ENCODE data around the gene ZNF678. TPM values are rescaled to one million over a fixed set of nuclear protein-coding genes. Genes with fewer than 3 reads are reported as not detected.
"Not testable (repeated sequence)": the region's sequence is repeated elsewhere in the genome, so short reads cannot be mapped to it uniquely, and the experiment has no call there.

Gene ZNF678
- total RNA-seq, 1 donor from 2014 or later: 4.7 TPM

DNA sequence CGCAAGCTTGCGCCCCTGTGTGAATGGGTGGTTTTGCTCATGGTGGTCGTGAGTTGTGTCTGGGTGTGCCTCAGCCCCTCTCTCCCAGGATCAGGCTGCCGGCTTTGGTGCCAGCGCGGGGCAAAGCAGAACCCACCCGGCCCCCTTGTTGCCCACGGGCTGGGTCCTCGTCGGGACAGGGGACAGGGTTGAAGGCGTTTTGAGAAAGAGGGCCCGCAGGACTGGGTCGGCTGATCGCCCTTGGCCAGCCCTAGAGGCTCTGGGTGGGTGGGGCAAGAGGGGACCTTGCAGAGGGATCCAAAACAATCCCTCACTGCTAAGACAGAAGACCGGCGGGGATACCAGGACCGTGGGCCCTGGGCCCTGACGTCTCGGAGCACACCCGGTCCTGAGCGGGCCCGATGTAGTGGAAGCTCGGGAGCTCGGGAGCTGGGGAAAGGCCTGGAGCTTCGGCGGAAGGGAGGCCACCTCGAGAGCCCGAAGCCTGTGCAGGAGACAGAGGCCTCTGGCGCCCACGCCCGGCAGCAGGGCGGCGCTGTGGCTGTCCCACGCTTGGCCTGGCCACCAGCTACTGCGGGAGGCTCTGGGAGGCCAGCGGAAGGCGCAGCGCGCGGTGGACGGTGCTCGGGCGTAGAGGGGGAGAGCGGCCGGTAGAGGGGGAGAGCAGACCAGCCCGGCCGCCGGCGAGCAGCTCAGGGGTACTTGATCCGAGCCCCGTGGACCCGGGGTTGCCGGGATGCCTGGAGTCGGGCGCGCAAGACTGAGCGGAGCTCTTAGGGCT, 2.8 kb upstream of the ZNF678 start:
- Mint-ChIP-seq H3K4me3 (no peak overlapping the region), H3K9me3 (peaks cover 6% of the 10 kb centered on the region), H3K27me3 (peaks cover 34% of the 10 kb centered on the region), H3K4me1 (peaks cover 14% of the 10 kb centered on the region), H3K36me3 (ENCODE audit: low read depth) (peaks cover 15% of the 10 kb centered on the region), H3K27ac (no peak overlapping the region)
- DNase-seq: no peak
- intact Hi-C loops (cut with micrococcal nuclease): no loop called here

DNA sequence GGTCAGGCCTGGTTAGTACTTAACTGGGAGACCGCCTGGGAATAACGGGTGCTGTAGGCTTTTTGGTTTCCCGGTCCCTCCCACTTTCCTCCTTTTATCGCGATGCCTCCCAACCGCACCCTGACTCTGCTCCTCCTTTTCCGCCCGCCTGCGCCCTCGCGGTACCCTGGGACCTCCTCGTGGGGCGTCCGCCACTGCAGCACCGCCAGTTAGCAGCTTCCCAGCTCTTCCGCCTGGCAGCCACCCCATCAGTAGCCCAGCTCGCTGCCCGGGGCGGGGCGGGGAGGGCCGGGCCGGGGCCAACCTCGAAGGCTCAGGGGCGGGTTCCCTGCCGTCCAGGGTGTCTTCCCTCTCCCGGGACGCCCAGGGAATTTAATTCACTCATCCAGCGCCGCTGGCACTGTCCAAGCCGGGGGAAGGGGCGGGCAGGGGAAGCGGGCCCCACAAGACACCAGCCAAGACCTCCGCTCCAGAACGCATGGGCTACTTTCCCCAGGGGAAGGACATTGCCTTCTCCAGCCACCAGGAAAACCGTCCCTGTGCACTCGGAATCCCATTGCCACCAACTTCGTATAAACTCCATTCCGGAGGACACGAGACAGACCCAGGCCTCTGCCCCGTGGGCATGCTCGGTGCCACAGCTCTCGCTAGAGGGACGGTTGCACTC, 2.0 kb upstream of the ZNF678 start:
- no peak overlapping the region for H3K4me3 Mint-ChIP-seq
- intact Hi-C loops (cut with micrococcal nuclease): no loop called here
- no peak for DNase-seq
- H3K9me3 Mint-ChIP-seq: peaks cover 6% of the 10 kb centered on the region
- H3K36me3 Mint-ChIP-seq (ENCODE audit: low read depth): peaks cover 15% of the 10 kb centered on the region
- no peak overlapping the region for H3K27ac Mint-ChIP-seq
- H3K27me3 Mint-ChIP-seq: peaks cover 34% of the 10 kb centered on the region
- peaks cover 14% of the 10 kb centered on the region for H3K4me1 Mint-ChIP-seq

DNA sequence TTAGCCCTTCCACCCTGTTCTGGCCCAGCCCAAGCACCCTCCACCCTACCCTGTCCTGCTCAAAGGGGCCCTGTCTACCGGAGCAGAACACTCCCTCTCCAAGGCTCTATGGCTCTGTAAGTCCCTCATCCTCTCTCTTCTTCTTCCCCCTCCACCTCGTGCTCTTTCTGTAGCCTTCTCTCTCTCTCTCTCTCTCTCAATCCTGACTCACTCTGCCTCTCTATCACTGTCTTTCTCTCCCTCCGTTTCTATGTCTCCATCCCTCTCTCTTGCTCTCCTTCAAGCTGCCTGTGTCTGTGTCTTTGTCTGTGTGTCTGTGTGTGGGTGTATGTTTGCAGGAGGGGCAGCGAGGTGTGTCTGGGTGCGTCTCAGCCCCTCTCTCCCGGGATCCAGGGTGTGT, 1.3 kb upstream of the ZNF678 start:
- intact Hi-C loops (cut with micrococcal nuclease): no loop called here
- no peak for DNase-seq
- no peak overlapping the region for H3K27ac Mint-ChIP-seq
- H3K36me3 Mint-ChIP-seq (ENCODE audit: low read depth): peaks cover 15% of the 10 kb centered on the region
- H3K4me1 Mint-ChIP-seq: peaks cover 14% of the 10 kb centered on the region
- H3K9me3 Mint-ChIP-seq: peaks cover 6% of the 10 kb centered on the region
- peaks cover 31% of the 10 kb centered on the region for H3K27me3 Mint-ChIP-seq
- H3K4me3 Mint-ChIP-seq: no peak overlapping the region

DNA sequence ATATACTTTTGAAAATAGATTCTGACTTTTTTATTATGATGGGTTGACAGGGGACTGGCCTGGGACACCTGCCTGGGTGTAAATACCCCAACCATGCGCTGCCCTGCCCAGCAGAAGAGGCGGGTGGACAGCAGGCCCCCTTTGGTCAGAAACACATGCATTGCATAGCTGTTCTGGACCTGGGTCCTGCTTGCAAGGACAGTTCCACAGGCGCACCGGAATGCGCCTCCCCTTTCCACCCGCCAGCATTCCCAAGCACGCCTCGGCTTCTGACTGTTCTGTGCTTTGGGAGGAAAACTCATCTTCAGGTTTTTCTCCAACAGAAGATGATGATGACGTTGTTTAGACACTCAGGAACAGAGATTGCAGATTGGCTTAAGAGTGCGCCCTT, 428 bp upstream of the ZNF678 start:
- no peak overlapping the region for H3K27ac Mint-ChIP-seq

DNA sequence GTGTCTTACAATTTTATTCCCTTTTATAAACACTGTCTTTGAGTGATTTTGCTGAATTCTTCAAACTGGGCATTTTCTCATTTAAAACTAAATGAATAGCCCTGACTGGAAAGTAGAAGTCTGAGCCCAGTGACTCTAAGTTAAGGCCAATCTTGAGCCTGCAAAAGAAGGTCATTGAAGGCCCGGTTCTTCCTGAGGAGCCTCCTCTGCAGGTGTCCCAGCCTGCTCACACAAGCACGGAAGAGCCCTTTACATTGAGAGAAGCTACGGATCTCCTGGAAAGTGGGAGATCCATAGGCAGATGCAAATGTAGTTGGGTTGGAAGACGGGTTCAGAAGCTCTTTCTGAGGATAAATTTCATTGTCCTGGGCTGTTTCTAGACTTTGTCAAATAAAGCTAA, 3.9 kb downstream of the ZNF678 start:
- Mint-ChIP-seq H3K4me3 (no peak overlapping the region), H3K27ac (no peak overlapping the region), H3K27me3 (peaks cover under 1% of the 10 kb centered on the region), H3K36me3 (ENCODE audit: low read depth) (peaks cover 6% of the 10 kb centered on the region), H3K9me3 (peaks cover 5% of the 10 kb centered on the region), H3K4me1 (peaks cover 12% of the 10 kb centered on the region)
- no peak for DNase-seq
- intact Hi-C loops (cut with micrococcal nuclease): no loop called here

More for the DNA sequence above, 428 bp upstream of the ZNF678 start:
- Mint-ChIP-seq H3K9me3 (peaks cover 6% of the 10 kb centered on the region), H3K36me3 (ENCODE audit: low read depth) (peaks cover 15% of the 10 kb centered on the region), H3K4me1 (peaks cover 14% of the 10 kb centered on the region), H3K4me3 (peak overlapping the region; percentile 95), H3K27me3 (peaks cover 29% of the 10 kb centered on the region)
- DNase-seq: no peak
- intact Hi-C loops (cut with micrococcal nuclease): loop anchor here (1.0 kb wide), 2 partner anchors 21 to 165 kb away; no protein-coding TSS in a partner anchor

DNA sequence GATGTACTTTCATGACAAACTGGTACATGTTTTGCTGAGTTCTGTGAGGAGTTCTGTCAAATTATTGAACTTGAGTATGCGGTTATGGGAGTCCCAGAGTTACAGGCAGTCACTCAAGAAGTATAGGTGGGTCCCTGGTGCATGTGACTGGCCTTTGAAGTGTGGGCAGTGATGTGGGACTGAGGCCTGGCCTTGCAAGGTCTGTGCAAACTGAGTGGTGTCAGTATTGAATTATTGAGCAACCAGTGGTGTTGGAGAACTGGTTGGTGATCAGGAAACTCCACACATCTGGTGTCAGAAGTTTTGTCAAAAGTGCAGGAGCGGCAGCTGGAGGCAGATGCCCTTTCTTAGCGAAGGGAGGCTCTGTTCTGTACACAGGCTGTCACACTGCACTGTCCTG, 5.2 kb downstream of the ZNF678 start:
- DNase-seq: no peak
- no peak overlapping the region for H3K27ac Mint-ChIP-seq
- H3K4me3 Mint-ChIP-seq: no peak overlapping the region
- H3K36me3 Mint-ChIP-seq (ENCODE audit: low read depth): peaks cover 6% of the 10 kb centered on the region
- H3K4me1 Mint-ChIP-seq: peaks cover 8% of the 10 kb centered on the region
- intact Hi-C loops (cut with micrococcal nuclease): no loop called here
- no peaks in the 10 kb centered on the region for H3K27me3 Mint-ChIP-seq
- peaks cover 9% of the 10 kb centered on the region for H3K9me3 Mint-ChIP-seq

DNA sequence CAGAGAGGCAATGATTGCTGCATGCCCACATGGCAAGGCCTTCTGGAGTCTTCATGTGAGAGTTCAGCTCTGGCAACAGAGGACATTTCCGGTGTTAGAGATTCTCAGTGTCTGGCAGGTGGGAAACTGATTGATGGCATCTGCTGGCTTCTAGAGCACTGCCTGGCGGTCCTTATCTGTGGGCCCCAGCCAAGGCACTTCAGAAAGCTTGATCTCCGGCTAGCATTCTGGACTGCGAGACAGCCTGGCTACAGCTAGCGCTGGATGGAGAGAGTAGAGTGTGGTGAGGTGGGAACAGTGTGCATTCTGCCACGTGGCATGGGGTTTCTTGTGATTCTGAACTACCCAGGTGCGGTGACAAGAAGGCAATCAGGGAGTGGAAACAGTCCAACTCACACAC, 9.4 kb downstream of the ZNF678 start:
- H3K27ac Mint-ChIP-seq: no peak overlapping the region
- H3K9me3 Mint-ChIP-seq: peaks cover 34% of the 10 kb centered on the region
- H3K27me3 Mint-ChIP-seq: no peaks in the 10 kb centered on the region
- intact Hi-C loops (cut with micrococcal nuclease): no loop called here
- H3K4me1 Mint-ChIP-seq: no peaks in the 10 kb centered on the region
- DNase-seq: no peak
- peaks cover 2% of the 10 kb centered on the region for H3K36me3 Mint-ChIP-seq (ENCODE audit: low read depth)
- H3K4me3 Mint-ChIP-seq: no peak overlapping the region

DNA sequence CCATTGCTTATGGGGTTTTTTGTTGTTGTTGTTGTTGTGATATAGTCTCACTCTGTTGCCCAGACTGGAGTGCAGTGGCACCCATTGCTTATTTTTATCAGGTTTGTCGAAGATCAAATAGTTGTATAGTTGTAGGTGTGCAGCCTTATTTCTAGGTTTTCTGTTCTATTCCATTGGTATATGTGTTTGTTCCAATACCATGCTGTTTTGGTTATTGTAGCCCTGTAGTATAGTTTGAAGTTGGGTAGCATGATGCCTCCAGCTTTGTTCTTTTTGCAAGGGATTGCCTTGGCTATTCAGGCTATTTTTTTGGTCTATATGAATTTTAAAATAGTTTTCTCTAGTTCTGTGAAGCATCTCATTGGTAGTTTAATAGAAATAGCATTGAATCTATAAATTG, 11.6 kb downstream of the ZNF678 start:
- Mint-ChIP-seq H3K9me3 (peaks cover 48% of the 10 kb centered on the region), H3K27ac (no peak overlapping the region), H3K27me3 (no peaks in the 10 kb centered on the region), H3K36me3 (ENCODE audit: low read depth) (peaks cover 2% of the 10 kb centered on the region), H3K4me1 (no peaks in the 10 kb centered on the region), H3K4me3 (no peak overlapping the region)
- no peak for DNase-seq
- intact Hi-C loops (cut with micrococcal nuclease): no loop called here

DNA sequence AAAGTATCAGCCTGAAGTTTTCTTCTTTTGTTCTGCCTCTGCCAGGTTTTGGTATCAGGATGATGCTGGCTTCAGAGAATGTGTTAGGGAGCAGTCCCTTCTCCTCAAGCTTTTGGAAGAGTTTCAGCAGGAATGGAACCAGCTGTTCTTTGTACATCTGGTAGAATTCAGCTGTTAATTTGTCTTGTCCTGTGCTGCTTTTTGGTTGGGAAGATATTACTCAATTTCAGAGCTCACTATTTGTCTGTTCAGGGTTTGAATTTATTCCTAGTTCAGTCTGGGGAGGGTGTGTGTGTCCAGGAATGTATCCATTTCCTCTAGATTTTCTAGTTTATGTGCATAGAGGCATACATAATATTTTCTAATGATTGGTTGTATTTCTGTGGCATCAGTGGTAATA, 12.8 kb downstream of the ZNF678 start:
- no peak overlapping the region for H3K4me3 Mint-ChIP-seq
- no peak overlapping the region for H3K27ac Mint-ChIP-seq
- H3K27me3 Mint-ChIP-seq: no peaks in the 10 kb centered on the region
- peaks cover 2% of the 10 kb centered on the region for H3K36me3 Mint-ChIP-seq (ENCODE audit: low read depth)
- H3K4me1 Mint-ChIP-seq: no peaks in the 10 kb centered on the region
- H3K9me3 Mint-ChIP-seq: peaks cover 45% of the 10 kb centered on the region
- intact Hi-C loops (cut with micrococcal nuclease): no loop called here
- DNase-seq: no peak

DNA sequence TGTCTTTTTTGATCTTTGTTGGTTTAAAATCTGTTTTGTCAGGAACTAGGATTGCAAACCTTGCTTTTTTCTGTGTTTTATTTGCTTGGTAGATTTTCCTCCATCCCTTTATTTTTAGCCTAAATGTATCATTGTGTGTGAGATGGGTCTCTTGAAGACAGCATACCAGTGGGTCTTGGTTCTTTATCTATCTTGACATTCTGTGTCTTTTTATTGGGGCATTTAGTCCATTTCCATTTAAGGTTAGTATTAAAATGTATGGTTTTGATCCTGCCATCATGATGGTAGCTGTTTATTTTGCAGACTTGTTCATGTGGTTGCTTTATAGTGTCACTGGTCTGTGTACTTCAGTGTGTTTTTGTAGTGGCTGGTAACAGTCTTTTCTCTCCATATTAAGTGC, 14.1 kb downstream of the ZNF678 start:
- H3K36me3 Mint-ChIP-seq (ENCODE audit: low read depth): peaks cover 2% of the 10 kb centered on the region
- no peak overlapping the region for H3K27ac Mint-ChIP-seq
- peaks cover 48% of the 10 kb centered on the region for H3K9me3 Mint-ChIP-seq
- no peak for DNase-seq
- no peaks in the 10 kb centered on the region for H3K4me1 Mint-ChIP-seq
- no peaks in the 10 kb centered on the region for H3K27me3 Mint-ChIP-seq
- no peak overlapping the region for H3K4me3 Mint-ChIP-seq
- intact Hi-C loops (cut with micrococcal nuclease): no loop called here

DNA sequence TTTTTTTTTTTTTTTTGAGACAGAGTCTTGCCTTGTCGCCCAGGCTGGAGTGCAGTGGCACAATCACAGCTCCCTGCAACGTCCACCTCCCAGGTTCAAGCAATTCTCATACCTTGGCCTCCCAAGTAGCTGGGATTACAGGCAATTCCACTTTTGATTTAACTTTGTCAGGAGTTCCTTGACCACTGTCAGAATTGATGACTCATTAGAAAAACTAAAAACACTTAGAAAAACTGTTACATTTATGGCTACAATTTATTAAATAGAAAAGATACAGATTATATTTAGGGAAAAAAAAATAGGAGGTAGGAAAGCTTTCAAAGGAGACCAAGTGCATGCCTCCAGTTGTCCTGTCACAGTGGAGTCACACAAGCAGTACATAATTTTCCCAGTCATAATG, 20.0 kb downstream of the ZNF678 start:
- Mint-ChIP-seq H3K4me3 (no peak overlapping the region), H3K4me1 (no peaks in the 10 kb centered on the region), H3K36me3 (ENCODE audit: low read depth) (peaks cover 9% of the 10 kb centered on the region), H3K27me3 (no peaks in the 10 kb centered on the region), H3K27ac (no peak overlapping the region), H3K9me3 (peaks cover 26% of the 10 kb centered on the region)
- intact Hi-C loops (cut with micrococcal nuclease): no loop called here
- DNase-seq: no peak

DNA sequence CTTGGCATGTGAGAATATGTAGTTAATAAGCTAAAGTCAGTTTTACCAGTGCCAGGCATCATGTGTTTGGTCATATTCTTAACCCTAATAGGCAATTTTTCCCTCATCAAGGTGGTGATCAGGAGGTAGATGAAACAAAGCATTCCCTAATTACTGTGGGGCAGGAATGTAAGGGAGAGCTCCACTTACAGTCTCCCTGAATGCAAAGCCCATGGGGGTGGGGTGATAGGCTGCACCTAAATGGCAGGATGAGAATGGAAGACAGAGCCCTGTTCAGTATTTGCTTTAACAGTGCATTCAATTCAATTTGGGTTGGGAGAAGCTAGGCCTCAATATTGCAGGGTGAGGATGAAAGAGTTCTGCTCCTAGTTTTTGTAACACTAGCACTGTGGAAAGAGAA, 23.4 kb downstream of the ZNF678 start:
- no peak for DNase-seq
- H3K4me1 Mint-ChIP-seq: no peaks in the 10 kb centered on the region
- intact Hi-C loops (cut with micrococcal nuclease): no loop called here
- no peak overlapping the region for H3K27ac Mint-ChIP-seq
- no peaks in the 10 kb centered on the region for H3K27me3 Mint-ChIP-seq
- peaks cover 16% of the 10 kb centered on the region for H3K36me3 Mint-ChIP-seq (ENCODE audit: low read depth)
- H3K4me3 Mint-ChIP-seq: no peak overlapping the region
- H3K9me3 Mint-ChIP-seq: peaks cover 24% of the 10 kb centered on the region

DNA sequence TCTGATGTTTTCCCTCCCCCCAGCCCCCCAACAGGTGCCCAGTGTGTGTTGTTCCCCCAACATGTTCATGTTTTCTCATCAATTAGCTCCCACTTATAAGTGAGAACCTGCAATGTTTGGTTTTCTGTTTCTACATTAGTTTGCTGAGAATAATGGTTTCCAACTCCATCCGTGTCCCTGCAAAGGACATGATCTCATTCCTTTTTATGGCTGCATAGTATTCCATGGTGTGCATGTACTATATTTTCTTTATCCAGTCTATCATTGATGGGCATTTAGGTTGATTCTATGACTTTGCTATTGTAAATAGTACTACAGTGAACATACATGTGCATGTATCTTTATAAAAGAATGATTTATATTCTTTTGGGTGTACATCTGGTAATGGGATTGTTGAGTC, 24.6 kb downstream of the ZNF678 start:
- Mint-ChIP-seq H3K4me3 (no peak overlapping the region), H3K36me3 (ENCODE audit: low read depth) (peaks cover 16% of the 10 kb centered on the region), H3K27ac (no peak overlapping the region), H3K27me3 (no peaks in the 10 kb centered on the region), H3K4me1 (no peaks in the 10 kb centered on the region), H3K9me3 (peaks cover 29% of the 10 kb centered on the region)
- intact Hi-C loops (cut with micrococcal nuclease): no loop called here
- no peak for DNase-seq

DNA sequence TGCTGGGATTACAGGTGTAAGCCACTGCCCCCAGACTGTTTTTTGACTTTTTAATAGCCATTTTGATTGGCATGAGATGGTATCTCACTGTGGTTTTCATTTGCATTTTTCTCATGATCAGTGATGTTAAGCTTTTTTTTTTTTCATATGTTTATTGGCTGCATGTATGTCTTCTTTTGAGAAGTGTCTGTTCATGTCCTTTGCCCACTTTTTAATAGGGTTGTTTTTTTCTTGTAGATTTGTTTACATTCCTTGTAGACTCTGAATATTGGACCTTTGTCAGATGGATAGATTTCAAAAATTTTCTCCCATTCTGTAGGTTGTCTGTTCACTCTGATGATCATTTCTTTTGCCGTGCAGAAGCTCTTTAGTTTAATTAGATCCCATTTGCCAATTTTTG, 25.4 kb downstream of the ZNF678 start:
- Mint-ChIP-seq H3K9me3 (peaks cover 35% of the 10 kb centered on the region), H3K36me3 (ENCODE audit: low read depth) (peaks cover 14% of the 10 kb centered on the region)
- DNase-seq; H3K27me3 Mint-ChIP-seq; H3K4me1 Mint-ChIP-seq; intact Hi-C loops (cut with micrococcal nuclease); H3K4me3 Mint-ChIP-seq; H3K27ac Mint-ChIP-seq: not testable (repeated sequence)
